ENCODE data around the gene ITGB8.

The ITGB8 gene

DNA sequence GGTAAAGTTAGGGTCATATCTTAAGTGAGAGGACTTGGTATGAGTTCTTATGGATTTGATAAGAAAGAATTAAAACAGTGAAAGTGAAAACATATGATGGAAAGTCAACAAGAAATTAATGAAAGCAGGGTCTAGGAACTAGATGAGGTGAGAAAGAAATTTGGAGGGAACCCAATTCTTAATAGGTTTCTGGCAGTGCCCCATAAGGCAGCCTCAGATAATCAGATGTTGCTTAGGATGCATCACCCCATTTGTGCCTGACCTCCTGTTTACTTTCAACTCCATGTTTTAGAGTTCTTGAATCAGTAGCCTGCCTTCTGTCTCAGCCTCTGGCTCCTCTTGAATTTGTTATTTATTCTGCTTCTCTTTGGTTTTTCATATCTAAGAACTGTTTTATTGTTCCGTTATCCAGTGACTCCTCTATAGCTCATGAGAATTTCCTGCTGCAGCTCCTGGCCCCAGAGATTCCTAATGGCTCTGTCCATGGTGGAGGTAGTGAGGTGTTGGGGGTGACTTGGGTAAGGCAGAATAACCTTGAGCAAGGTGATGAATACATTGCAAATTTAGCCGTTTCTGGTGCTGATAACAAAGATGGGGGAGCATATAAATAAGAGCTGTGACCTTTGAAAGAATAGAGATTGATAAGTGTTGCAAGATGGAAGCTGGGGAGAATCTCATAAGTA is 17.6 kb downstream of the ITGB8 start:
- H3K4me1 ChIP-seq (ENCODE audit: control insufficient read depth, insufficient read depth, low read length): peaks cover 6% of the 10 kb centered on the region
- H3K27me3 ChIP-seq (ENCODE audit: control insufficient read depth, insufficient read depth, low read length): no peaks in the 10 kb centered on the region
- no peak overlapping the region for H3K4me3 ChIP-seq (ENCODE audit: low read length)
- H3K36me3 ChIP-seq (ENCODE audit: control insufficient read depth, insufficient read depth, low read length): no peaks in the 10 kb centered on the region
- H3K9ac ChIP-seq (ENCODE audit: low read length): no peak overlapping the region
- no peaks in the 10 kb centered on the region for H3K9me3 ChIP-seq (ENCODE audit: control insufficient read depth, low read length)

DNA sequence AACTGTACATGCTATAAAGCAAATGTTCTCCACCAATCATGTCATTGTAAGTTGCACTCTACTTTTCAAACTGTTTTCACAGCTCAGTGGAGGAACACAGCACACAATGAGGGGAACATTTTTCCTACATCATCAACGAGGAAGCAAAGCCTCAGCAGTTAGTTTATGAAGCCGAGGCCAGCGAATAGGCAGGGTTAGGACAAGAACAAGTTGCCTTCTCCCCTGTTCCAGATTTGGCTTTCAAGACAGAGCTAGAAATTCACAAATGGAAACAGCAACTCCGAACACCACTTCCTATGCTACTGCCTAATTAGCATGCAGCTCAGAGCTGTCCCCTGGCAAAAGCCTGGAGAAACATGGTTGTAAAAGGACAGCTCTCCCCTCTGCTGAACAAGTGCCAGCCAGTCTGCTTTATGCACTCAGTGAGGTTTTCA is 19.8 kb downstream of the ITGB8 start:
- no peak overlapping the region for H3K4me3 ChIP-seq (ENCODE audit: low read length)
- H3K27me3 ChIP-seq (ENCODE audit: control insufficient read depth, insufficient read depth, low read length): no peaks in the 10 kb centered on the region
- no peak overlapping the region for H3K9ac ChIP-seq (ENCODE audit: low read length)
- H3K4me1 ChIP-seq (ENCODE audit: control insufficient read depth, insufficient read depth, low read length): peaks cover 7% of the 10 kb centered on the region
- no peaks in the 10 kb centered on the region for H3K9me3 ChIP-seq (ENCODE audit: control insufficient read depth, low read length)
- no peaks in the 10 kb centered on the region for H3K36me3 ChIP-seq (ENCODE audit: control insufficient read depth, insufficient read depth, low read length)

DNA sequence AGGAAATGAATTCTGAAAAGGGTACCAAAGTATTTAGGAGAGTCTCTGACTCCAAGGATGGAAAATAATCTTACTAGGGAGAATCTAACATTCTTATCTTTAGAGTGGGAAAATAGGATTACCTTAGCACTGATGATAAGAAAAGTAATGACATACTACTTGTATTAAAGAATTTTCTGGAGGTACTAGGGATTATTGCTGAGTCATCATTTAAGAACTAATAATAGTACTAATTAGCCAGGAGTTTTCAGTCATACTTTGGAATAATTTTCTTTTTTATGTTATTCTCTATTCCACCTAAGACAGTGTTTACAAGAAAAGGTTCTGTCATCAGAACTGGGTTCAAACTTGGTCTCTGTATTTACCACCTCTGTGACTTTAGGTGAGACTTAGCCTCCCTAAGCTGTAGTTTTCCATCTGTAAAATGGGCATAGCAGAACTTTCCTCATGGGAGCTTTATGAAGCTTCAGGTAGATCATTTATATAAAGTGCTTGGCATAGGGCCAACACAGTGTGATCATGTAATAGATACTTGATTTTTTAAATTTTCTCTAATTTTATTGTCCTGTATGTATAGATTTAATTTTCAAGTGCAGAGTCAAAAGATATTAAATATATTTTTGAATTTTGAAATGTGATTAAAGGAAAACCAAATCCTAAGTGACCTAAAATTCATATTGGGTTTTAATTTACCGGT is 20.4 kb downstream of the ITGB8 start:
- H3K9me3 ChIP-seq (ENCODE audit: control insufficient read depth, low read length): no peaks in the 10 kb centered on the region
- no peaks in the 10 kb centered on the region for H3K27me3 ChIP-seq (ENCODE audit: control insufficient read depth, insufficient read depth, low read length)
- H3K4me1 ChIP-seq (ENCODE audit: control insufficient read depth, insufficient read depth, low read length): peaks cover 7% of the 10 kb centered on the region
- H3K36me3 ChIP-seq (ENCODE audit: control insufficient read depth, insufficient read depth, low read length): no peaks in the 10 kb centered on the region
- H3K9ac ChIP-seq (ENCODE audit: low read length): no peak overlapping the region
- H3K4me3 ChIP-seq (ENCODE audit: low read length): no peak overlapping the region

DNA sequence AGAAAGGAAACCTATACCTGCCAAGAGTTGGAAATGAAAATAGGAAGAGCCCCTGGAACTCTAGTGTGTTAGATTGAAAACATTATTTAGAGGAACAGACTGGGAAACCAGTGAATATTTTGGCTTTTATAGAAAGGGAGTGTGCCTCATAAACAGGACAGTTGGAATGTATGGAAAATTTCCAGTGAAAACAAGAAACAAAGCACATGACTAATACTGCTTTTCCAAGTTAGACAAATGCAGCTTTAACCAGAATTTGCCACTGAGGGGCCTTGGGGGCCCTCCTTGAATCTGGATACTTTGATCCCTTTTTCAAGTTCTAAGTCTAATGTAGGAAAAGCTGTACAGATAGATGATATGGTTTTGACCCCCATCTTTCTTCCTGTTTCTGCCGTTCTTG is 21.2 kb downstream of the ITGB8 start:
- H3K4me3 ChIP-seq (ENCODE audit: low read length): no peak overlapping the region

GRCh38 chr7:20352573-20353306 is 22.0 kb downstream of the ITGB8 start:
- no peak overlapping the region for H3K4me3 ChIP-seq (ENCODE audit: low read length)
- no peaks in the 10 kb centered on the region for H3K36me3 ChIP-seq (ENCODE audit: control insufficient read depth, insufficient read depth, low read length)
- no peaks in the 10 kb centered on the region for H3K27me3 ChIP-seq (ENCODE audit: control insufficient read depth, insufficient read depth, low read length)
- H3K9me3 ChIP-seq (ENCODE audit: control insufficient read depth, low read length): no peaks in the 10 kb centered on the region
- H3K9ac ChIP-seq (ENCODE audit: low read length): no peak overlapping the region
- peaks cover 7% of the 10 kb centered on the region for H3K4me1 ChIP-seq (ENCODE audit: control insufficient read depth, insufficient read depth, low read length)

More for the DNA sequence above, 21.2 kb downstream of the ITGB8 start:
- Histone ChIP-seq H3K9me3 (ENCODE audit: control insufficient read depth, low read length) (no peaks in the 10 kb centered on the region), H3K9ac (ENCODE audit: low read length) (no peak overlapping the region), H3K36me3 (ENCODE audit: control insufficient read depth, insufficient read depth, low read length) (no peaks in the 10 kb centered on the region), H3K4me1 (ENCODE audit: control insufficient read depth, insufficient read depth, low read length) (peaks cover 7% of the 10 kb centered on the region), H3K27me3 (ENCODE audit: control insufficient read depth, insufficient read depth, low read length) (no peaks in the 10 kb centered on the region)

DNA sequence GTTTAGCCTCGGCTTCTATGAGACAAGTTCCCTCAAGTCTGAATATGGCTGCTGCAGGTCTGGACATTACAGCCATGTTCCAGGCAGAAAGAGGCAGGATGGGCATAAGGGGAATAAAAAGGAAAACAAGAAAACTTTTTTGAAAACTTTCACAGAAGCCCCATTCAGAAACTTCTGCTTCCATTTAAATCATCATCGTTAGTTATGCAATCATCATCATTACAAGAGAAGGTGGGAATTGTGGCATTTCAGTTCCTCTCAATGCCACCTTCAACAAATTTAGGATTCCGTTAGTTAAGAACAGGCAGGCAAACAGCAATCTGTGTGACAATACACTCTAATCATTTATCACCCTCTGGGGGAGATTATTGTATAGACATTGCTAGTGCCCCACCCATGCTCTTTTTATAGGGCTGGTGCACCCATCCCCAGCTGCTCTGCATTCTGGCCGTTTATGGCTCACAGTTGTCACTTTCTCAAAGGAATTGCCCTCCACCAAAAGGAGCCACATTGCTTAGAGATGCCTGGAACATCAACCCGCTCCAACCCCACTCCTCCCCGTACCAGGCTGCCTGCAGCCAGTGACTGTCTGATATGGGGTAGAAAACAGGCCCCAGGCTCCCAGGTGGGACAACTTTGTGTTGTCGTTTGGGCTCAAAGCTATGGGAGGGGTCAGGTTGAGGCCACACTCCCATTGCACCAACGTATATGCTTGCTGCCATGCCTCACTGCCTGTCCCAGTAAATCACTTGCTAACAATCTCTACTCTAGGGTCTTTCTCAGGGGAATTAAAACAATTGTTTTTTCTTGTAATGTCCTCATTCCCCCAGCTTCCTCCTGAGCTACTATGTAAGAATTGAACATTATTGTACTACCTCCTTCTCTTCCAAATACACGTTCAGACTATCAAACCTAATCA is 24.2 kb downstream of the ITGB8 start:
- no peaks in the 10 kb centered on the region for H3K27me3 ChIP-seq (ENCODE audit: control insufficient read depth, insufficient read depth, low read length)
- peaks cover 7% of the 10 kb centered on the region for H3K4me1 ChIP-seq (ENCODE audit: control insufficient read depth, insufficient read depth, low read length)
- no peak overlapping the region for H3K9ac ChIP-seq (ENCODE audit: low read length)
- no peaks in the 10 kb centered on the region for H3K9me3 ChIP-seq (ENCODE audit: control insufficient read depth, low read length)
- H3K36me3 ChIP-seq (ENCODE audit: control insufficient read depth, insufficient read depth, low read length): no peaks in the 10 kb centered on the region
- H3K4me3 ChIP-seq (ENCODE audit: low read length): no peak overlapping the region

GRCh38 chr7:20358106-20358505 is 27.4 kb downstream of the ITGB8 start:
- no peaks in the 10 kb centered on the region for H3K27me3 ChIP-seq (ENCODE audit: control insufficient read depth, insufficient read depth, low read length)
- no peaks in the 10 kb centered on the region for H3K36me3 ChIP-seq (ENCODE audit: control insufficient read depth, insufficient read depth, low read length)
- H3K4me1 ChIP-seq (ENCODE audit: control insufficient read depth, insufficient read depth, low read length): peaks cover 3% of the 10 kb centered on the region
- H3K4me3 ChIP-seq (ENCODE audit: low read length): no peak overlapping the region
- no peaks in the 10 kb centered on the region for H3K9me3 ChIP-seq (ENCODE audit: control insufficient read depth, low read length)
- H3K9ac ChIP-seq (ENCODE audit: low read length): no peak overlapping the region

- no peak overlapping the region for H3K4me3 ChIP-seq (ENCODE audit: low read length)
- H3K9ac ChIP-seq (ENCODE audit: low read length): no peak overlapping the region
- no peaks in the 10 kb centered on the region for H3K9me3 ChIP-seq (ENCODE audit: control insufficient read depth, low read length)
- H3K4me1 ChIP-seq (ENCODE audit: control insufficient read depth, insufficient read depth, low read length): no peaks in the 10 kb centered on the region
- no peaks in the 10 kb centered on the region for H3K36me3 ChIP-seq (ENCODE audit: control insufficient read depth, insufficient read depth, low read length)
- no peaks in the 10 kb centered on the region for H3K27me3 ChIP-seq (ENCODE audit: control insufficient read depth, insufficient read depth, low read length)
Measured at GRCh38 chr7:20358762-20359282, 28.1 kb downstream of the ITGB8 start.

GRCh38 chr7:20359341-20359963 is 28.8 kb downstream of the ITGB8 start:
- no peaks in the 10 kb centered on the region for H3K36me3 ChIP-seq (ENCODE audit: control insufficient read depth, insufficient read depth, low read length)

GRCh38 chr7:20362574-20363253 is 32.0 kb downstream of the ITGB8 start:
- Histone ChIP-seq H3K4me1 (ENCODE audit: control insufficient read depth, insufficient read depth, low read length) (no peaks in the 10 kb centered on the region), H3K4me3 (ENCODE audit: low read length) (no peak overlapping the region), H3K36me3 (ENCODE audit: control insufficient read depth, insufficient read depth, low read length) (no peaks in the 10 kb centered on the region), H3K9ac (ENCODE audit: low read length) (no peak overlapping the region), H3K9me3 (ENCODE audit: control insufficient read depth, low read length) (no peaks in the 10 kb centered on the region), H3K27me3 (ENCODE audit: control insufficient read depth, insufficient read depth, low read length) (no peaks in the 10 kb centered on the region)

More at GRCh38 chr7:20359341-20359963, 28.8 kb downstream of the ITGB8 start:
- no peaks in the 10 kb centered on the region for H3K4me1 ChIP-seq (ENCODE audit: control insufficient read depth, insufficient read depth, low read length)
- H3K9ac ChIP-seq (ENCODE audit: low read length): no peak overlapping the region
- no peaks in the 10 kb centered on the region for H3K9me3 ChIP-seq (ENCODE audit: control insufficient read depth, low read length)
- no peaks in the 10 kb centered on the region for H3K27me3 ChIP-seq (ENCODE audit: control insufficient read depth, insufficient read depth, low read length)
- H3K4me3 ChIP-seq (ENCODE audit: low read length): no peak overlapping the region

All from mucosa of stomach (tissue), 1 donor.